Right atrium auricular region (tissue), 2 donors: Measurements from ENCODE around the gene M1AP. TPM values are rescaled to one million over a fixed set of nuclear protein-coding genes. Genes with fewer than 3 reads are reported as not detected.

Experiments
- DNase-seq: peaks from one replicate; pipeline ENCODE4 v3.0.0-alpha.2; 2019; ENCODE audit warnings: low spot score
- H3K27ac ChIP-seq, 2 donors: fragments of 200-600 bp; sonication (generic); 1 replicate in 1 of 2; 2 replicates in 1 of 2; pipeline ENCODE4 v1.5.1; 2016 to 2019
- H3K27me3 ChIP-seq, 2 donors: fragments of 200-600 bp; sonication (generic); one replicate each; pipeline versions ENCODE4 v1.5.1 to v1.6.0; 2017 to 2019
- H3K36me3 ChIP-seq: fragments of 200-600 bp; sonication (generic); one replicate; pipeline ENCODE4 v1.5.1; 2016
- H3K4me1 ChIP-seq, 2 donors: fragments of 200-600 bp; sonication (generic); one replicate each; pipeline versions ENCODE4 v1.5.1 to v1.6.0; 2017 to 2019
- H3K4me3 ChIP-seq, 2 donors: fragments of 200-600 bp; sonication (generic); 1 replicate in 1 of 2; 2 replicates in 1 of 2; pipeline ENCODE4 v1.5.1; 2017 to 2019; ENCODE audit warnings: mild to moderate bottlenecking in 1 of 2, moderate library complexity in 1 of 2
- H3K9me3 ChIP-seq, 2 donors: fragments of 200-600 bp; sonication (generic); one replicate each; pipeline ENCODE4 v1.5.1; 2019
- CTCF ChIP-seq, 2 donors: fragments of 200-600 bp; sonication (generic); IDR thresholded peaks; one replicate each; pipeline ENCODE4 v1.5.1; 2019; ENCODE audit warnings: antibody characterized with exemption in 2 of 2
- total RNA-seq, 2 donors: library from RNA; depleted of rRNA; stranded (reverse); fragments of >200 nt; gene quantifications; one replicate each; pipeline ENCODE4 v1.1.0, GENCODE V29; 2016

Gene M1AP
- total RNA-seq, 2 donors from 2014 or later: 10.3 TPM; not detected in 1

- Histone ChIP-seq H3K4me3 (no peak overlapping the region), H3K4me1 (peaks cover 0 to 20% of the 10 kb centered on the region in 2 donors)
- DNase-seq: no peak
Observed at GRCh38 chr2:74576863-74577229, 71.3 kb downstream of the M1AP start.

GRCh38 chr2:74576211-74576862 is 71.8 kb downstream of the M1AP start:
- Histone ChIP-seq H3K27ac (no peak overlapping the region), H3K4me1 (peaks cover 0 to 20% of the 10 kb centered on the region in 2 donors)

More at GRCh38 chr2:74576863-74577229, 71.3 kb downstream of the M1AP start:
- no peak overlapping the region for H3K27ac ChIP-seq
- H3K36me3 ChIP-seq: no peaks in the 10 kb centered on the region
- no peaks in the 10 kb centered on the region for H3K27me3 ChIP-seq
- TF ChIP-seq CTCF (IDR thresholded peaks at IDR 0.05): no peak
- H3K9me3 ChIP-seq: no peaks in the 10 kb centered on the region

GRCh38 chr2:74575320-74575719 is 72.8 kb downstream of the M1AP start:
- no peak for DNase-seq
- no peaks in the 10 kb centered on the region for H3K36me3 ChIP-seq
- H3K4me3 ChIP-seq: no peak overlapping the region
- no peak overlapping the region for H3K27ac ChIP-seq
- no peaks in the 10 kb centered on the region for H3K9me3 ChIP-seq
- TF ChIP-seq CTCF (IDR thresholded peaks at IDR 0.05): no peak
- H3K4me1 ChIP-seq: peaks cover 0 to 20% of the 10 kb centered on the region in 2 donors
- H3K27me3 ChIP-seq: no peaks in the 10 kb centered on the region

More at GRCh38 chr2:74576211-74576862, 71.8 kb downstream of the M1AP start:
- no peaks in the 10 kb centered on the region for H3K9me3 ChIP-seq
- no peak overlapping the region for H3K4me3 ChIP-seq
- no peaks in the 10 kb centered on the region for H3K27me3 ChIP-seq
- H3K36me3 ChIP-seq: no peaks in the 10 kb centered on the region
- no peak for DNase-seq
- TF ChIP-seq CTCF (IDR thresholded peaks at IDR 0.05): no peak

GRCh38 chr2:74573747-74574562 is 74.2 kb downstream of the M1AP start:
- Histone ChIP-seq H3K27me3 (no peaks in the 10 kb centered on the region), H3K9me3 (no peaks in the 10 kb centered on the region), H3K4me1 (peaks cover 0 to 20% of the 10 kb centered on the region in 2 donors), H3K36me3 (no peaks in the 10 kb centered on the region), H3K4me3 (no peak overlapping the region), H3K27ac (no peak overlapping the region)
- DNase-seq: no peak
- TF ChIP-seq CTCF (IDR thresholded peaks at IDR 0.05): no peak

- H3K4me3 ChIP-seq: no peak overlapping the region
- H3K9me3 ChIP-seq: no peaks in the 10 kb centered on the region
- no peak overlapping the region for H3K27ac ChIP-seq
- no peaks in the 10 kb centered on the region for H3K36me3 ChIP-seq
- no peaks in the 10 kb centered on the region for H3K27me3 ChIP-seq
- H3K4me1 ChIP-seq: peaks cover 0 to 12% of the 10 kb centered on the region in 2 donors
- no peak for TF ChIP-seq CTCF (IDR thresholded peaks at IDR 0.05)
- no peak for DNase-seq
Observed at GRCh38 chr2:74572178-74572925, 75.8 kb downstream of the M1AP start.
